Activated CD4-positive, CD25-positive, alpha-beta regulatory T cell (primary cell): ENCODE data around the gene FAM3C.

Experiments
- DNase-seq, 4 experiments: peaks; one replicate each; lab custom pipeline; 2025; lab: John Stamatoyannopoulos, UW

FAM3C gene

DNA sequence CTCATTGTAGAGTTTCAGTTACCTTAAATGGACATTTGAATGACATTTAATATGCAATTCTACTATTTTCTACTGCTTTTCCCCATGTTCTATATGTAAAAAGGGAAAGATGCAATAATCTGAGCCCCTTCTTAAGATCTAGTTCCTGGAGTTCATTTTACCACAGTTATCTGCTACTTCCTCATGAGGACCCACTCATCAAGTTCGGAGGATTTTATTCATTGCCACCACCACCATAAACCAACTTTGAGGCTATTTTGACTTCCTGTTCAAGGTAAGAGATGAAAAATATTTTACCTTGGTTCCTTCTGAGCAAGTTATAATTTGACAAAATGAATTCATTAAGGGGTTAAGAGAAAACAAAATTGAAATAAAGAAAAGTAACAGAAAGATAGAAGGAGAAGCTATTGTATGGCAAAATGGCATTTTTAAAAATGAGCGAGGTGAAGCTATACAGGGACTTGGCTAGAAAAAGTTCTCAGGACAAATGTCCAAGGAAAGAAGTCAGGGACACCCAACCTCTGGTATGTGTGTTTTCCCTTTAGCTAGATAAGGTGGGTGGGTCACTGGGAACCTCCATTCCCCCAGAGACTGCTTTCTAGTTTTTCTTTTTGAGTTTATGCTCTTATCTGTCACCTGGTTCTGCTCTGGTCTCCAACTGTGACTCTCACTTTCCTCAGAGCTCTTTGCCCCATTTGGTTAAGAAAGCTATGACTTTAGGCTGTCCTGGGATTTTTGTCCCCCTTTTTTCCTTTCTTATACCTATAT is 14.9 kb upstream of the FAM3C start:
- no peak for DNase-seq

DNA sequence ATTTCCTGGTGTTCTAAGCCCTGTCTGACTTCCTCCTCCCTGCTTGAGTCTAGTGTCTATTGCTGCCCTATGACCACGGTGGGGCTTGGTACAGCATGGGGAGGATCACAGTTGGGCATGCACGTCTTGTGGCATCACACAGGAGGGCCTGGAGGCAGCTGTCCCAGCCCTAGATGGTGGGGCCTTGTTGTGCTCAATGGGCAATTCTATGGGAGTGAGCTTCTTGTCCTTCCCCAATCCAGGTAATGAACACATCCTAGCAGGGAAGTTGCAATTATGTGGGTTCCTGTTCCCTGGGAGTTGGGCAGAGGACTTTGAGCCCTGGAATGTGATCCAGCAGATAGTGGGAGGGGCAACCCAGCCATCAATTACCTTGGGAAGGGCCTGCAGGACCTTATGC is 10.8 kb upstream of the FAM3C start:
- no peak for DNase-seq

DNA sequence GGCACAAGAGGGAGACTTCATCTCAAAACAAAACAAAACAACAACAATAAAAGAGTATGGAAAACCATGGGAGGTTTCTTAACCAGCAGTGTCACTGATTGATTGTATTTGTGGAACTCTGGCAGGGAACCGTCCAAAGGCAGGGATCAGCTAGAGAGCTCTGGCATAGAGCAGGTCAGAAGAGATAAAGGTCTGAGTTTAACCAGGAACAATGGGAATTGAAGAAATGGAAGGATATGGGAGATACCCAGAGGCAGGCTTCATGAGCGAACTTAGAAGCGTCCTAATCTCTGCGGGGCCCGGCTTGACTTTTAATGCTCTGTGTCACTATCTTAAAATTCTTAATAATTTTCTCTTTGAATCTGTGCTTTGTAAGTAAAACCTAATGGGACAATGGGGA is 10.4 kb upstream of the FAM3C start:
- no peak for DNase-seq

DNA sequence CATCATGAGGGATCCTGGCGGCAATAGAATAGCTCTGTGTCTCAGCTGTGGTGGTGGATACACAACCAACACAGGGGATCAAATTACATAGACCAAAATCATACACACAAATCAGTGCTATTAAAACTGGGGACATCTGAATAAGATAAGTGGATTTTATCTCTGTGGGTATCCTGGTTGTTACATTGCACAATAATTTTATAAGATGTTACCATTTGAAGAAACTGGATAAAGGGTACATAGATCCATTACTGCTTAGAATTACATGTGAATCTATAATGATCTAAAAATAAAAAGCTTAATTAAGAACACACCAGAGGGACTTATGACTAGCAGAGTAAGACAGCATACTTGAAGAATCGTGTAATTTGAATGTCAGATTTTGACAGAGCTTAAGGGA is 8.2 kb upstream of the FAM3C start:
- no peak for DNase-seq

DNA sequence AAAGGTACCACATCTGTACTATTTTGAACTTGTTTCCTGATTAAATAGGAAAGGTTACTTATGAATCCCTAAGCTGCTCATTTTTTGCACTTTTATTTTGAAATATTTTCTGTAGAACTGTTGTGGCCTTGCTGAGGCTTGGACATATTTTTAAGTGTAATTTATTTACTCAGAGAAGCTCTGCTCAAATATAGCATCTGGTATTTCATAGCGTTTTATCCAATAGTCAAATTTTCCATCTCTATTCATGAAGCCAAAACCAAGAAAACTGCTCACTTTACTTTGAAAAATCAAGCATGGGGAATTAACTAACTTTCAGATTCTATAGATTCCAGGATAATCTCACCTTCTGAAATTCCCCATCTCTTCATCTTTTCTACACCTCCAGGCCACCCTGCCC is 6.6 kb upstream of the FAM3C start:
- DNase-seq, result no peak

DNA sequence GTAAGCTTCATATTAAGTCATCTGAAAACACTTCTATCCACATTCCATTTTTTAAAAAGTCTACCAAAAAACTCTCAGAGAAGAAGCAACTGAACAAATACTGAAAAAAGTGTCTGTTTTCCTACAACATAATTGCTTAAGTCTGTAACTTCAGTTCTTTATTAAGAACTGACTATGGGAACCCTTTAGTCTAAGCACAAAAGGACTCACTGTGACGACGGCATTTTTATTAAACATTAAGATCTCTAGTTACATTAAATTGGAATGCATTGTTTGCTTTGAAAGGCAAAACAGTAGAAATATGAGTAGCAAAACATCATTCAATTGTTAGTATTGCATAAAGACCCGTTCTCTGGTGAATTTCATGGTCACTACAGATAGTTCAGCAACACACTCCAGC is 5.8 kb upstream of the FAM3C start:
- DNase-seq, result no peak

DNA sequence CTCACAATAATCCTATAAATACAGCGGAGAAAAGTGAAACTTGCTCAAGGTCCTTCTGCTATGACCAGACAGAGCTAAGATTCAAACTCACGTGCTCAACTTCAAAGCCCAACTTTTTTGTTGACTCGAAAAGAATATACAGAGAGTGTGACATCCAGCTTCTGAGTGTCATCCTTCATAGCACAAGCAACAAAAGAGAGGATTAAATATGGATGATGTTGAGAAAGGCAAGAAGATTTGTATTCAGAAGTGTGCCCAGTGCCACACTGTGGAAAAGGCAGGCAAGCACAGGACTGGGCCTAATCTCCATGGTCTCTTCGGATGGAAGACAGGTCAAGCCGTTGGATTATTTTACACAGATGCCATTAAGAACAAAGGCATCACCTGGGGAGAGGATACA is 2.1 kb upstream of the FAM3C start:
- no peak for DNase-seq

DNA sequence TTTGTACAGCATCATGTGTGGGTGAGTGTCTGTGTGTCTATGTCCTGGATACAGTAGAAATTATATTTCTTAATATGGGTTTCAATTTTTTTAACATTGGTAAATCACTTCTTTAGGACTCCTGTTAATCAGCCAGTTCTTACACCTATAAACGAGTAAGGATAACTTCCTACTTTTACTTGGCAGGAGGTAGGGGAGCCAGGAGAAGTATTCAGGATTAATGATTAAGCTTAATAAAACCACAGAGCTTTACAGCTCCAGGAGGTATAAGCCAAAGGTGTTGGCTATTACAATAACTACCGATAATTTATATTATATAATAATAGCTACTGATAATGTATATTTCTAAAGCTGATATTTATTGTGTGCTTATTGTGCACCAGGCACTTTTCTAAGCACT is 1.7 kb upstream of the FAM3C start:
- no peak for DNase-seq

DNA sequence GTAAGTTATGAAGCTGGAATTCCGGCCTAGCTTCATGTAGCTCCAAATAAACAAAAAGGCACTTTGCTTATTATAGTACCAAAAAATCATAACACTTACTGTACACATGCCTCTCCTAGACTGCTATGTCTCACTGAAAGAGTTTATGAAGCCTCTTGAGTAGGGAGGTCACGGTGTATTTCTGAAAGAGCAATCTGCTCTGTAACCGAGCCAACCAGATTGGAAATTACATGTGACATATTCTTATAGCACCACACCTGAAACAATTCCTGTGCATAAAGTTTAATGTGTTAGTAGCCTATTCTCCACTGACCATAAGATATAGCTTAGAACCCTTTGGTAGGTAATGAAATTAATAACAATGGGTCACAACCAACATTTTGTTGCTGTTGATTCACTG is 1.3 kb upstream of the FAM3C start:
- no peak for DNase-seq

DNA sequence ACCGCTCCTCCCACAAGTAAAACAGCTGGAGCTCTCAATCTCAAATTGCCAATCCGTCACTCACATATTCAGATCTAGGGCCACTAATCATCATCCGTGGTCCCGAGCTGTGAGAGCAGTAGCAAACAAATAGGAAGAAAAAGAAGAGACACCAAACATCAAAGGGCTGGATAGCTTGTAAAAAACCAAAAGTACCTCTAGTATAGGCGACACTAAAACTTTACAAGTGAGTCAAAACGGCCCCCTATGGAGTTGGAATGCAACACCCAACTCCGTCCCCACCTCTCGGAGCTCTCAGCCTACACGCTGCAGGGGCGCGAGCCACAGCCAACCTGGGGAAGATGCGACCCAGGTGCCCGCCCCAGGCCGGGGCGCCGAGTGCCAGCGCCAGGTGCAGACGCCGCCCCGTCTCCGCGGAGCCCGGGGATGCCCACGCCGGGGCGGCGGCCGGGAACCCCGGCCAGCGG is 581 bp downstream of the FAM3C start:
- peak in 3 of 4 experiments; percentile 8 to 34 (median 28) for DNase-seq

DNA sequence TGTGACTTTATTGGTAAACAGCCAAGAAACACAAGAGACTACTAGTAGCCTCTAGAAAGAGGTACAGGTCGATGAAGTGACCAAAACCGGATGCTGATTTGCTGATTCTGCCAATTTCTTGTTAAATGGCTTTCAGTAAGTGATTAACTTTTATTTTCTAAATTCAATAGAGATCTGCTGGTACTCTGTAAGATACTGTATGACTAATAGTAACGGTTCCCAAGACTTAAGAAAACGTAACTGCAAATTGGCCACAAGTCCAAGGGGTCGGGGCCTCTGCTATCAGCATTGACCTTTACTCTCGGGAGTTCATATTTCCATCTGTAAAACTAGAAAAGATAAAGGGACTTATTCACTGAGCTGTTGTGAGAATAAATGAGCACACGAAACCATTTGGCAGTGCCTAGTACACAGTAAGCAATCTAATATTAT is 1.4 kb downstream of the FAM3C start:
- DNase-seq, result no peak

DNA sequence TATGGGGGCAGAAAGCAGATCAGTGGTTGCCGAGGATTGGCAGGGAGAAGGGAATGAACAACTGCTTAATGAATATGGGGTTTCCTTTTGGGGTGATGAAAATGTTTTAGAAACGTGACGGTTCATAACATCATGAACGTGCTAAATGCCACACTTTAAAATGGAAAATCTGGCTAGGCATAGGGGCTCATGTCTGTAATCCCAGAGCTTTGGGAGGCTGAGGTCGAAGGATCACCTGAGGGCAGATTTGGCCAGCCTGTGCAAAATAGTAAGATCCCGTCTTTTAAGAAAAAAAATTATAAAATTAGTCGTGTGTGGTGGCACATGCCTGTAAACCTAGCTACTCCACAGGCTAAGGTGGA is 3.1 kb downstream of the FAM3C start:
- DNase-seq, result no peak

DNA sequence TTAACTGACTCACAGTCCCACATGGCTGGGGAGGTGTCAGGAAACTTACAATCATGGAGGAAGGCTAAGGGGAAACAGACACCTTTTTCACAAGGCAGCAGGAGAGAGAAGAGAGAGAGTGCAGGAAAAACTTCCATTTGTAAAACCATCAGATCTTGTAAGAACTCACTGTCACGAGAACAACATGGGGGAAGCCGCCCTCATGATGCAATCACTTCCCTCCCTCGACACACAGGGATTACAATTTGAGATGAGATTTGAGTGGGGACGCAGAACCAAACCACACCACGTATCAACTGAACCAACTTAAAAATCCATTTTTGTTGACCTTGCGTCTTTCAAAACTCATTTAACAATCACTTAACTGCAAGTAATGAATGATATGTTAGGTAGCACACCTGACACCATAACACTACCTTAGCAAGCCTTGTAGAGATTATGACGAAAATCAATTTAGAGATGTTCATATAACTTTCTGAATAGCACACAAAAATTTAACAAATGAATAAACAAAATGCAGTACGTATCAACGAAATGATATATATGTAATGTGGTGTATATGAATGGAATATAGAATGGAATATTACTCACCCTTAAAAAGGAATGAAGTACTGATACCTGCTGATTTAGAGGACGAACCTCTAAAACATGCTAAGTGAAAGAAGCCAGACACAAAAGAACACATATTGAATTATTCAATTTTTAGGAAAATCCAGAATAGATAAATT is 3.7 kb downstream of the FAM3C start:
- DNase-seq, result no peak

DNA sequence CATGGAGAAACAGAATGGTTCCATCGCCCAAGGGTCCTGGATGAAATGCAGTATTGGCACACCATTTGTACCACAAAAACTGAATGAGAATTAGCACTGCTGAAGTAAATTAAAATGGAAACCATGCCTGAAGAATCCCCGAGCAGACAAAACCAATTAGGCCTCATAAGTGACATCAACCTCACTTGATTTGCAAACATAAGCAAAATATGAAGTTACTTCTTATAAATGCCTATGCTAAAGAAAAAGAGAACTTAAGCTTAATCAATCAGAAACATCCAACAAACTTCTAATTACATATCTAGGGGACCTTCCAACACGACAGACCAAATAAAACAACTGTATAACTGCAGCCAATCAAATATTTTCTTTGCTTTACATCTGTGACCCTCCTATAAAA is 4.4 kb downstream of the FAM3C start:
- no peak for DNase-seq

DNA sequence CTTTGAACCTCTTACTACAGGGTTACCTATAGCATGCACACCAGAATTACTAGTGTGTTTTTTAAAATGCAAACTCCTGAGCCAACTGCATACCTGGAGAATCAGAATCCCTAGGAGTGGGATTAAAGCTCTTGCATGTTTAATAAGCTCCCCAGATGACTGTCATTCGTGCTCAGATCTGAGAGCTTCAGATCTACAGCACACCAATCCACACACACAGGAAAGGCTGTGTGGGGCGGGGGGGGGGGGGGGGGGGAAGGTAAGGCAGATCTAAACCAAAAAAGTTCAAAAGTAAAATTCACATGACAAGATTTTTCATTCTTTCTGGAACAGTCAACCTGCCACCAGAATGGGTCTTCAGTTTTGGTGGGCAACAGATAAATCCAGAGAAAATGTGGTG is 5.5 kb downstream of the FAM3C start:
- no peak for DNase-seq

DNA sequence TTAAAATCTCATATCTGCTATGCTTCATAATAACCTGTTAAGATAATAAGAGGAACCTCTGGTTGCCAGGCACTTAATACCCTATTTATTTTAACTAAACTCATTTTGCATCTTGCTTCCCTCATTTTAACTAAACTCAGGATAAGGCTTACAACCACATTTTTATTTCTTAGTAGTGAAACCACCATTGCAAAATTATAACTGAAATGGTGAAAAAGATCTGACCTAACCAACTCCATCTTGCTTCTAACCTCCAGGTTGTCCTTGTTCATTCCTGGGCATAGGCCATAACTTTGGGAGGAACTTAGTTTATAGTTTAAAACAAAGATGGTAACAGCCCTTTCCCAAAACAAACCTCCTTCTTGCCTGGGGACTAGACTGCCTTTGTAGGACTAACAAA is 6.0 kb downstream of the FAM3C start:
- no peak for DNase-seq

DNA sequence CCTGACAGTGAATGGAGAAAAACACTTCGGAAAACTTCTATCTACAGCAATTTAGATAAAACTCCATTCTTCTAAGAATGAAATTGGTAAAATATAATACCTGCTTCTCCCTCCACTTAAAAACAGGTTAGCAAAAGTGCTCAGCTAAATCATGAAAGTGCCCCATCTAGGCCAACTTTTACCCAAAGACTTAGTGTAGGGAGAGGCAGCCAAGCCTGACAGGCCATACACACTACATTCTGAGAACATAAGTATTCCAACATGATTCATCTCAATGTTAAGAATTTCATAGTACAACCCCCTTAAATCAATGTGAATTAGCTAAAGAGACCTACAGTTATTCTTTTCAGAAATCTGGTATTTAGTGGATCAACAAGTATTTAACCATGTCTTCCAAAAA is 7.2 kb downstream of the FAM3C start:
- DNase-seq, result no peak

DNA sequence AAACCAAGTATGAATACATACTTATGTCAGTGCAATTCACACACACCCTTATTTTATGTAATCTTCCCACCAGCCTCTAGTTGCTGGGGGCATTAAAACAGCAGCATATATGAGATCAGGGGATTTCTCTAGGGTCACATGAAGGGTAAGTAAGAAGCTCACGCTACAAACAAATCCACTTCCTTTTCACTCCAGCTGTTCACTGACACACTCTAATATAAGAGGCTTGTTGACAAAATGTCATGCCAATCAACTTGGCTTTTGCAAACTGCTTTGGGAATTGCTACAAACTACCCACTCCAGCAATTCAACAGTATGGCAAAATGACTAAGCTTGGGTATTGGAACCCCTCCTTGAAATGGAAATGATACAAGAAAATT is 10.3 kb downstream of the FAM3C start:
- no peak for DNase-seq

DNA sequence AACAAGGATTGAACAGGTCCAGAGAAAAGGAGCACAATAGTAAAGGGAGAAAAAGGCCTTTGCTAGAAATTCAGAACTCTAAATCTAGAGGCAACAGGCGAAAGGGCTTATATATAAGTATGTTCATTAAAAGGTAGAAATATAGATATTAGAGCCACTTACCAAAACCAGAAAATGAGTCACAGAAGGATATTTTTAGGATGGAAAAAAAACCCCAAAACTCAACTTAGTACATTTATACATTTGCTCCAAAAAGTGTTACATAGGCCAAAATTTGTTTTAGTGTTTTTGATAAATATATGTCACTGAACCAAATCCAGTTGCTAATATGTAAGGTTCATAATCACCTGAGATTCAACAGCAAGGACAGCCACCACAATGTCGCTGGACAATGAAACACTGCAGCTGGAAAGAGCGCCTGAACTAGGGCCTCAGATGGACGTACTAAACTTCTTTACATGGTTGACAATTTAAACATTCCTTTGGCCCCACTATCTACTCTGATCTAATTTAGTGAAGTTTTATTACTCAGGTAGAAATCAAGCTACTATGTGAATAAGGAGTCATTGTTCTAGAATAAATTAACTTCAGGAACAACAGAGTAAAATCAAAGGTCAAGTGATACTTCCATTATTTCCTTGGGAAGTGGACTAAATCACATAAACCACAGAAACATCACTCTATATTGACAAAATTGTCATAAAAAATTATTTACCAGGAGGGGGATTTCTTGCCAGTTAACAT is 10.9 kb downstream of the FAM3C start:
- no peak for DNase-seq

DNA sequence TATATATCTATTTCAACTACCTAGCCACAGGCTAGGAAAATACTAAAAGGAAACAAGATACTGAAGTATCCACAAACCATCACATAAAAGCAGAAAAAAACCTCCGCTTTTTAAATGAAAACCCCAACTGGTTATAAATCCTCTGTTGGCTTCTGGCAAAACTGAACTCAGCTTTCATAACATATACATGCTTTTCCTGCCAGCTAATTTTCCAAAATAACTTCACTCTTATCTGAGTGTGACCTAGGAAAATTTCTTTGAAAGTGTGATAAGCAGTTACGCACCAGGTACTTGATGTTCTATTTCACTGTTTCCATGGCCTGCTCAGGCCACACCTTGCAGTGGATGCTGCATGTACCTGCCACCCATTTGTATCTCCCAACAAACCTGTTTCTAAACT is 11.8 kb downstream of the FAM3C start:
- DNase-seq, result no peak

DNA sequence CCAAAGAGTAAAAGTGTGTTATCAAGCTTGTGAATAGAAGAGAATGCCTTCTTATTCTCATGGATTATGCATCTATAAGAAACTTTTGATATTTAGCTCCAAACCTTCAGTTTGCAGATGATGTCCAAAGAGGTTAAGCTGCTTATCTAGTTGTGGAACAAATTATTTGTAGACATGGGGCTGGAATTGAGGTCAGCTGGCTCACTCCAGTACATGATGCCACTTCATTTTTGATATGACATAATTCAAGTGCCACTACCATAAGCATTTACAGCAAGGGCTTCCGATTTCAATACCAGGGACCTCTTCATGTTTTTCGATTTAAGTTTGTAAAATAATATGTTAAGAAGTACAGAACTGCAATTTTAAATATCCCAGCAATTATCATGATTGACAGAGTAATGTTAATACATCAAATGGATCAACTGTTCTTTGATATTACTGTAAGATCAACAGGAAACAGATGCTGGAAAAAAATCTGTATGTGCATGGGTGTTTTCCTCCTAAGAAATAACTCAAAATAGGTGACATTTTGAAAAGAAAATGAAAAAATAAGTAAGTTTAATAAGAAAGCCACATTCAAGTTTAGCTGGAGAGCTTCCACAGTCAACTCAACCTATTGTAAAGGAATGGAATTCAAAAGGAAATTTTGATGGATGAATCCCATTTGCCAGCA is 12.7 kb downstream of the FAM3C start:
- no peak for DNase-seq

DNA sequence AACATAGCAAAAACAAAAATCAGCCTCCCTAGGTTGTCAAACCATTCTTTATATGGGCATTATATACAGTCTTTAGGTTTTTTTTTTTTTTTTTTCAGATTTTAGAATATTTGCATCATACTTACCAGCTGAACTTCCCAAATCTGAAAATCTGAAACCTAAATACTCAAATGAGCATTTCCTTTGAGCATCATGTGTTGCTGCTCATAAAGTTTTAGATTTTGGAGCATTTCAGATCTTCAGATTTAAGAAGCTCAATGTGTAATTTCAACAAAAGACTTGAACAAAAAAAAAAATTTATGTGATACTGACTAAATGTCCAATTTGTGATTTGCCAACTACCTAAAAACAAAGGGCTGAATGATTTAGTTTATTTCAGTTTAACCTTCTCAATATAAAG is 13.6 kb downstream of the FAM3C start:
- DNase-seq, result no peak

DNA sequence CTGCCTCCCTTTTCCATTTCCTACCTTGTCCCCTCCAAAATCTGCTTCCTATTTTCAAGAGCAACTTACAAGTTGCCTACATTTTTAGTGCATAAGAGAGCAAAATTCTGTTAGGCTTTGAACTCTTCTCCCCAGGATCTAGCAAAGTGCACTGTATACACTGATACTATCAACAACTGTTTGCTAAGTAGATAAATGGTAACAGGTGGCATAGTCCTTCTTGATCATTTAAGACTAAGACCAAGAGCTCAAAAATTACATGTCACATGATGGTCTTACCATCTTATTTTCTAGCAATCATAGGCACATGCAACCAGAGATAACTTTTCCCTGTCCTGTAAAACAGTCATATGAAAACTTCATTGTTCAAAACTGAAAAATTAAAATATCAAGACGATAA is 16.2 kb downstream of the FAM3C start:
- no peak for DNase-seq
